EH (cell line): ENCODE measurements around the gene KIF6.

Experiments used
- DNase-seq: peaks from one replicate; pipeline ENCODE4 v3.0.0-alpha.2; 2015; ENCODE audit warnings: low read depth

Gene KIF6

GRCh38 chr6:39451831-39452230, 273.4 kb downstream of the KIF6 start:
- DNase-seq = no peak

DNA sequence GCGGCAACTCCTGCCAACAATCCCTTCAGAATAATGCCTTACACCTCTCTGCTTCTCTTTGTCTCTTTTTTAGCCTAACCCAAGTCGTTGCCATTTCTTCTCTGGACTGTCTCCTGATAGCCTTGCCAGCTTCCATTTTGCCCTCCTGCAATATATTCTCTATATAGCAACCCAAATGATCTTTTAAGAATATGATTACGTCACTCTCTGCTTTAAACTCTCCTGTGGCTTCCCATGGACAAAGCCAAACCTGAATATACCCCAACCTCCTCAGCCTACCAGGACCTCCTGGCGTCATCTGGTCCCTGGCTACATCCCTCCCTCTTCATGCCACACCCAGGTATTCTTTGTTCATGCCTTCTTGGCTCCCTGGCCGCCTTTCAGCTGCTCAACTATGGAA, 276.2 kb downstream of the KIF6 start:
- DNase-seq = no peak

DNA sequence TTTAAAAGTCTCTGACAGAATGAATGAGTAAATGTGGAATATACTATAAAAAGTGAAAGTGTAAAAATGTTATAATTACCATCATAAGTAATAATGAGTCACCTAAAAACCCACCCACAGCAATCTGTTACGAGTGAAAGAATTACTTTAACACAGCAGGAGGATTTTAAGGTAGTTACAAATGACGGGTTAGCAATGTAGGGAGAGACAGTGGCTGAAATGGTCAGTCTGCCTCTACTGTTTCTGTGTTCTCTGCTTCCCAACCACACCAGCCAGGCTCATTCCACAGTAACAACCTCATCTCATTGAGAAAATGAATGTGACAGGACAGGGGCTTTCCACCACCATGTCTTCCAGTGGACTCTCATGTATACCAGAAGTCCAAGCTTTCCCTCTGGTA, 278.3 kb downstream of the KIF6 start:
- no peak for DNase-seq

DNA sequence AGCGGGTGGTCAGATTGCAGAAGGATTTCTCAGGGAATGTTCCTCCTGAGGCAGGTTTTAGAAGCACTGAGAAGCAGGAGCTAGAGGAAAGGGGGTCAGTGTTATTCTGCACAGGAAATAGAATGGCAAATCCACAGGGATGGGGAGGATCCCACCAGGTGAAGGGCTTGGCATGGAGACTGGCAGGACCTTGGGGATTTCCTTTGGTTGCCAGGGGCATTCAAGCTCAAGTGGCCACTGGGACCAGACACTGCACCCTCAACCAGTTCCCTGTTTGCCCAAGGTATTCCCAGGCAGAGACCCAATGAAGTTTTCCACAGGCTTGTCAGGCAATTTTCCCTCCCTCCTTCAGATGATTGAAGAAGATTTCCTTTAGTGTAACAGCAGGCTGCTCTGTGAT, 279.5 kb downstream of the KIF6 start:
- DNase-seq = no peak

DNA sequence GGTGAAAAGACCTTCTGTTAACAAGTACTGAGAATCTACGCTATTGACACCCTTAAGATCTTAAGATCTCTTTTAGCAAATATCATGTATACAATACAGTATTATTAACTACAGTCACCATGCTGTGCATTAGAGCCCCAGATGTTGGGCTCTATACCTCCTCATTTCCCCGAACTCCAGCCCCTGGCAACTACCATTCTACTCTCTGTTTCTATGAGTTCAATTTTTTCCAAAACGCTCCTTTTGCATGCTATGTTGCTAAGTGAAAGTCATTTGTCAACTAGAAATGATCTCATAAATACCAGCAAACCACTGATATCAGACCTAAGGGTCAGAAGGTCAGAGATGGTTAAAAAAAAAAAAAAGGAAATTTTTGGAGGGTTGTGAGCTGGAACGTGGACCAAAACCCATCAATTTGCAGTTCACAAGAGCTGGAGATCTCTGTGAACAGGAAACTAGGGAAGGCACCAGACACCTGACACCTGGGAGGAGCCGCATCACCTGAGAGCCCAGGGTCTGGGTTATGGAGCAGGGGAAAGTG, 280.7 kb downstream of the KIF6 start:
- no peak for DNase-seq

DNA sequence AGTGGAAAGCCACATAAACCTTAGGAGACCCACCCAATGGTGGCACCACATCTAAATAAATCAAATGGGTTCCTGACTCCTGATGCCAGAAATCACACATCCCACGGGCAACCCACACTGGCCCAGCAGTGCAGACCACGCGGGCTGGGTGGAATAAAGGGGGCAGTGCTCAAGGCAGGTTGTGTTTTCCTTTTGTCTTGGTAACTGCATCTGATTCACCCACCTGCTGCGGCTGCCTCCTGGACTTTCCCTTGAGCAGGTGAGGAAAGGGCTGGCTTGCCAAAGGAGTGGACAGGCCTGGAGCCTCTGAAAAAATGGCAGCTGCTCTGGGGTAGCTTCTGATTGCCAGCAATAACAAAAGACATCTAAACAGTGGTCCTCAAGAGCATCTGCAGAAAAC, 283.2 kb downstream of the KIF6 start:
- no peak for DNase-seq

GRCh38 chr6:39441301-39441700, 283.9 kb downstream of the KIF6 start:
- DNase-seq = no peak

GRCh38 chr6:39440039-39440426, 285.2 kb downstream of the KIF6 start:
- no peak for DNase-seq

DNA sequence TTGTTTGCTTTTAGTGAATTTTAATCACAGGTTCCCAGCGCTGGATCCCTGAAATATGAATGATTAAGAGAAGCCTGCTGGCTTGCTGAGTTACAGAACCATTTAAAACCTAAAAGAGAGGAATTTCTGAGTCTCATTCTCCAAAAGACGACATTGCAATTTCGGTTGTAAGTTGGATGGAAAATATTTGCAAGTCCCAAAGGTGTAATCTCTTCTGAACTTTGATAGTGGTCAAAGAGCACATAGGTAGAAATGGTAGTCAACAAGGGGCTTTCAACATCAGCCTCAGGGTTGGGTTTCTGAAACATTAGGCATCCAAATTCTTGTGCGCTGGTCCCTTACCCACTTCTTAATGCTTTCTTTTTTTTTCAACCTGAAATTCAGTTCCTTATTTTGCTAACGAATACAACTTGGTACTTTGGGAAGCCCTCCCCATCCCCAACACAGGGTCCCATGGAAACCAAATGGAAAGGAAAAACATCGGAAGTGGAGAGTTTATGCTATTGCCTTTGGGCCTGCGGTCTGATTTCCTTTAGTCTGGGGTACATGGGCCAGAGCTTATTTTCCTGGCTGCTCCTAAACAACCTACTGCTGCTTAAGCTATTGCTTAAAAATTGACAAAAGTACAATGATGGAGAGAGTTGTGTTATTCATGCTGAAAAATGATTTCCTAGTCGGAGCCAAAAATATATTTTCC, 285.7 kb downstream of the KIF6 start:
- DNase-seq = no peak

GRCh38 chr6:39433630-39434029, 291.6 kb downstream of the KIF6 start:
- DNase-seq = no peak

DNA sequence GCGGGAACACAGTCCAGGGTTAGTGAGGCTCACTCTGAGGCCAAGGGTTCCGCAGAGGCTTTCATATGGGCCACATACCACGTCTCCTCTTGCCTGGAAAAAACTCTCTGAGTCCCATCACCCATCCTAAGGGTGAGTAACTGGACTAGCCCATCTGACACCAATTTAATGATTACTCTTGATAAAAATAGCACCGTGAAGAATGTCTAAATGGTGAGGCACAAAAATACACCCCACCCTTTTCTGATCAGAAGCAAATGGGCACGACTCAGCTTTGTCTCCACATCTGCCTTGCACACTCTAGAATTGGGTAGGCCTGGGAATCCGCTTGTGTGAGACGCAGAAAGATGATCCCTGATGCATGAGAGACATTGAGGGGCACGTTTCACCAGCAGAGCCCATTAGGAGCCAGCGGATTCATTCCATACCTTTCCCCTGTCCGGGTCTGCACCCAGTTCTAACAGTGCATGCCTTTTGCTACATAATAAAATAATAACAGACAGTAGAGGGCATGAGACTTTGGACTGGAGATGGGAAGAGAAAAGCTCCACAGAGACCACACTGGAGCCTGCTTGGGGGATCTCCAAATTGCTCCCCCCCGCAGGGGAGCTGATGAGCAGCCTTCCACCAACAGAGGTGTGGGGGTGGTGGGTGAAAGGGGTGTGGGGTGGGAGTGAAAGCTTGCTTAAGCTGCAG, 292.7 kb downstream of the KIF6 start:
- DNase-seq = peak; percentile 77

DNA sequence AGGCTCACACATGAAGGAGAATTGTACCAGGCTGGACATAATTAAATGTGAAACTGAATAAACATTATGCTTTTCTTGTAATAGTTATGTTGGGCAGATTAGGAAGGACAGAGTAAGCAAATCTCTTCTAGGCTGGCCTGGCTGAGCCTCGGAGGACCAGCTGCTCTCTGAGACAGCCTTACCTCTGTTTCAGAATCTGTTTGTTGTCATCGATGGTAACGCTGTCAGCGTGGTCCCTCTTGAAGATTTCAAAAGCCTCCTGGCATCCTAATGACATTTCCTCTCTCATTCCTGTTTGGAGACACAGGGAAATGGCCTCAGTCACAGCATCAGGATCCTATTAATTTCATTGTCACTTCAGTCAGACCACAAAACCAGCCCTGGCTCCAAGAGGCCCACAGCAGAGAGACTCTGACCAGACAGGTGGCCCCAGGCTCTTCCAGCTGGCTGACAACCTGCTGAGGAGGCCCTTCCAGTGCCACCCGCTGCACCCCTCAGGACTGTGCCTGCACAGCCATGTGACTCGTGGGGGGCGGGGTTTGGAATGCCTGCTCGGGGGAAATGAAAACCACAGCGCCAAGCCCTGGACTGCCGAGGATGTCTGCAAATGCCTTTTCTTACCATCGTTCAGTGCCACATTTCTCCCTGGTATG, 294.2 kb downstream of the KIF6 start:
- DNase-seq = peak; percentile 74

- no peak for DNase-seq
Observed at GRCh38 chr6:39430446-39430845, 294.8 kb downstream of the KIF6 start.

- no peak for DNase-seq
Observed at GRCh38 chr6:39428816-39429215, 296.4 kb downstream of the KIF6 start.

- no peak for DNase-seq
Observed at GRCh38 chr6:39428152-39428551, 297.1 kb downstream of the KIF6 start.

DNA sequence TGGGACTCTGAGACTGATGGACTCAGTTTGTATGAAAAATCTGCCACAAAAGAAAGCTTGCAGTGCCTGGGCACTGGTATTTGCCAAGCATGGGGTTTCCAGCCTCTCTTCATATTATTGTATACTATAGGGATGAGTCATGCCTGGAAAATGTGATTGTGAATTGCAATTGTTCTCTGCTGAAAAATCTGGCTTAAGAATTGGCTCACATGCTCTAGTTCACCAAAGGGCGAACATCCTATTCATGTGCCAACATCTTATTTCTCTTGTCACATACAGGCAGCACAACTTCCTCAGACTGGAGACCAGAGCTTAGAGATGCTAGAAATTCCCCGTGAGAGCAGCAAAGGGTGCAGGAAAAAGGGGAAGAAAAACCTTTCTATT, 299.1 kb downstream of the KIF6 start:
- DNase-seq = peak; percentile 83

GRCh38 chr6:39425346-39426072, 299.7 kb downstream of the KIF6 start:
- DNase-seq = no peak

DNA sequence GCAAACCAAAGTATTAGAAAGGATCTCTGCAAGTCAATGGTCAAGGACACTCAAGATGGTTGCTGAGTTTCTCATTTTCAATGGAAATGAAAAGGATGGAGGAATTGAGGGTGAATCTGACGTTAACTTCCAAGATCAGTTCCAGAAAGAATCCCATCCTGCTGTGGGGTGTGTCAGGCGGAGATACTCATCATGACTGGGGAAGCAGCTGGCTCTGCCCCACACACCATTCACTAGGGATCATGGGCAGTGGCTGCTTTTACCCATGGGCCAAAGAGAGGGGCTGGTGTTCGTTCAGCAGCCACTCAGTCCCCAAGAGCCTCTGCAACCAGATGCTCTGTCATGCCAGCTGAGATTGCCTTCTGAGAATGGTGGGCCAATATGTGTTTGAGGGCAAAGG, 300.4 kb downstream of the KIF6 start:
- DNase-seq = no peak

DNA sequence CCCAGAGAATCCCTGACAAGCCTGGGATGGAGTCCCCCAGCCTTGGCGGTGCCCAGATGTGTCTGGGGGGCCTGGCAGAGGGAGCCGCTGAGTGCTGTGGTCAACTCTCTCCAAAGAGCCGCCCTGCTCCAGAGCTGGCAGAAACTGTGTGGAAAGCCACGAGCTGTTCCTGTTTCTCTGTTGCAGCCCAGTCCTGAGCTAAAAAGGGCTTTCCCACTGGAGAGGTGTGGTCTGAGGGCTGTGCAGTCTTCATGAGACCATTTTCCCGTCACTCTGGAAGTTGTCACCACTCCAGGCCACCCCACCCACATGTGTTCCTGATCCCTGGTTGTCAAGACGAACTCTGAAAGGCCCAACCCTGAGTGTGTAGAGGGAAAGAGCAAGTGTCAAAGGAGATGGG, 303.0 kb downstream of the KIF6 start:
- DNase-seq = peak; percentile 11

DNA sequence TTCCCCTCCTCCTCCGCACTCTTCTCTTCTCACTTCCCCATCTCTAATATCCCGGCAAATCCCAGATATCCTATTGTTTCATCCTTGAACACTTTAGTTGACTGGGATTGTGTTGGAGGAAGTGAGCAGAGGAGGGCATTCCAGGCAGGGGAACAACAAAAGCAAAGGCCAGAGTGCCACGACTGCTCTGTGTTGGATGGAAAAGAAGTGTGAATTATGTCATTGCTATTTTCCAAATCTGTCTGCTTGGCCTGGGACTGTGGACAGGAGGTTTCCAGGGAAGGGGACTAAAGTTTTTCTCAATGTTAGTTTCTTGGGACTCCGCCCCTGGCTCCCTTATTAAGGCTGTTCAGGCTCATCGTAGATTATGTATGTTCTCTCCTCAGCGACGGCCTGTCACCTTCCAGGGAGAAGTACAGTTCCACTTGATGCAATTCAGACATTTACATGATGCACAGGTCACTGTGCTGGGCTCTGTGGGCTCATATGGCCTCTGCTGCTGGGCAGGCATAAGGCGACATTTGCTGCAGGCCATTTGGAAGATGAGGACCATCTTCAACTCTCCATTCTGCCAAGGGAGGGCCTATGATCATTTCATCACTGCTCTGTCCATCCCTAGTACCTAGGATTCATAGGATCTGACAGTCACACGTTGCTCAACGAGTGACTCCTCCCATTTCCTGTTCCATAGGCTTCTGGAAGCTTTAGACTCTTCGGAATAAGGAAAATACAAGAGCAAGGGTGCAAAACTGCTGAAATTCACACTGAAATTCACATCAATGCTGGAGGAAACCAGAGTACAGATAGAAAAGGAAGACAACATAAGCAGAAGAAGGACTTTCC, 303.6 kb downstream of the KIF6 start:
- peak; percentile 39 for DNase-seq
